ENCODE results near the gene ZDHHC1. TPM values are rescaled to one million over a fixed set of nuclear protein-coding genes. Genes with fewer than 3 reads are reported as not detected.

The ZDHHC1 gene
- total and polyA plus RNA-seq, 2 of the 13 experiments (the other 11 are each of a cell fraction or from before 2014, with no cell fraction given): 0.51 to 1.1 TPM

DNA sequence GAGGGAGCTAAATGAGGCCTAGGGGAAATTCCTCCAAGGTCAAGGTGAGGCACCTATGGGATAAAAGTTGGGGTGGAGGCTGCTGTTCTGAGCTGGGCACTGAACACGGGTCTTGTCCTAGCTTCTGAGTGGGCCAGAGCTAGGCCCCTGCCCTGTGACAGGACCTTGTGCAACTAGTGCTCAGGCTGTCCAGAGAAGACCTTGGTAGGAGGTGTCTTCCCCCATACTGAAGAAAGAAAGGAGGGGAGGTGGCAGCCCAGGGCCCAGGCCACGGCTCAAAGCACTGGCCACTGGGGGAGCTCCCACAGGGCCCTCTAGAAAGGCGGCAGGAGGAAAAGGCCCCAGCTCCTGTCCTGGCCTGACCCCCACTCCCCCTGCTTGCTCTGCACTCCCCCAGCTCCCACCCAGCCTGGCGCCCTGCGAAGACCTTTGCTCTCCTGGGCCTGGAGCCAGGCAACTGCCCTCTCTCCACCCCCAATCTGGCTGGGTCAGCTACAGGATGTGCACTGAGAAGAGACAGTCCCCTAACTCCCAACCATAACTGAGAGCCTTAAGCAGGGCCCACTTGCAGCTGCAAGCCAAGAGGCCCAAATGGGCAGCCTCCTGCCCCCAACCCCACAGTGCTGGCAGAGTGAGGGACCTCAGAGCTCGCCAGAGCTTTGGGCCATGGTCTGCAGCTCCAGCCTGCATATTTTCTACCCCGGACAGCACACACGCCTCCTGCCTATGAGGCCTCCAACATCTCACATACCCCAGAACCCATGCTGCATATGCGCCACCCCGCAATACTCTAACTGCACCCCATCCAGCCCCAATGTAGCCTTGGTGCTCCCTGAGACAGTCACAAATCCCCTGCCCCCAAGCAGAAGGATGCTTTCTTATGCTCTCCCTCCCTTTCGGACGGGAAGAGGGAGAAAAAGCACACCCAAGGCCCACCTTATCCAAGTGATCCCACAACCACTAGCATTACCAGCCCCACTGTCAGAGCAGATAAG is 29.9 kb upstream of the ZDHHC1 start (continued):
- TF ChIP-seq CHD4 (IDR thresholded peaks at IDR 0.05; ENCODE audit: borderline replicate concordance, low read length) (0 out of 2 replicates have a peak, but pooled peaks have one; percentile 74), NBN (conservative IDR thresholded peaks at IDR 0.05) (no peak), NCOA2 (CRISPR knock-in tag; IDR thresholded peaks at IDR 0.05) (peak; percentile 78), ZNF235 (CRISPR knock-in tag; IDR thresholded peaks at IDR 0.05; ENCODE audit: borderline replicate concordance) (peak; percentile 80; the same call in 1 of the 2 replicates), ZNF691 (CRISPR knock-in tag; IDR thresholded peaks at IDR 0.05; ENCODE audit: borderline replicate concordance, low read depth) (0 out of 2 replicates have a peak, but pooled peaks have one; percentile 82), RFXAP (CRISPR knock-in tag; IDR thresholded peaks at IDR 0.05; ENCODE audit: borderline replicate concordance) (no peak), ZNF317 (CRISPR knock-in tag; IDR thresholded peaks at IDR 0.05) (peak; percentile 85), ZNF781 (CRISPR knock-in tag; IDR thresholded peaks at IDR 0.05; ENCODE audit: borderline replicate concordance, not compliant biosample characterization) (peak; percentile 71), NR0B2 (CRISPR knock-in tag; IDR thresholded peaks at IDR 0.05) (peak; percentile 45; the same call in 1 of the 2 replicates), ZNF230 (CRISPR knock-in tag; IDR thresholded peaks at IDR 0.05) (no peak), MED13 (CRISPR knock-in tag; IDR thresholded peaks at IDR 0.05) (peak; percentile 38; the same call in 1 of the 2 replicates), ZBTB7B (CRISPR knock-in tag; IDR thresholded peaks at IDR 0.05) (peak; percentile 93), ZNF790 (CRISPR knock-in tag; IDR thresholded peaks at IDR 0.05; ENCODE audit: borderline replicate concordance) (no peak), PHF8 (CRISPR knock-in tag; IDR thresholded peaks at IDR 0.05) (peak; percentile 28), HNF1A (IDR thresholded peaks at IDR 0.05; ENCODE audit: low read depth) (no peak), HNF1A (CRISPR knock-in tag; IDR thresholded peaks at IDR 0.05; ENCODE audit: borderline replicate concordance) (peak; percentile 60; the same call in 1 of the 2 replicates), ERF (CRISPR knock-in tag; IDR thresholded peaks at IDR 0.05) (0 out of 2 replicates have a peak, but pooled peaks have one; percentile 34), ZBTB8A (CRISPR knock-in tag; IDR thresholded peaks at IDR 0.05; ENCODE audit: borderline replicate concordance, low read depth) (no peak), MATR3 (CRISPR knock-in tag; IDR thresholded peaks at IDR 0.05) (no peak), POGZ (CRISPR knock-in tag; IDR thresholded peaks at IDR 0.05) (peak; percentile 73)
- TF ChIP-seq, protein P1, sequence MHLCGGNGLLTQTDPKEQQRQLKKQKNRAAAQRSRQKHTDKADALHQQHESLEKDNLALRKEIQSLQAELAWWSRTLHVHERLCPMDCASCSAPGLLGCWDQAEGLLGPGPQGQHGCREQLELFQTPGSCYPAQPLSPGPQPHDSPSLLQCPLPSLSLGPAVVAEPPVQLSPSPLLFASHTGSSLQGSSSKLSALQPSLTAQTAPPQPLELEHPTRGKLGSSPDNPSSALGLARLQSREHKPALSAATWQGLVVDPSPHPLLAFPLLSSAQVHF (CRISPR knock-in tag; IDR thresholded peaks at IDR 0.05): no peak
- TF ChIP-seq, protein P2, sequence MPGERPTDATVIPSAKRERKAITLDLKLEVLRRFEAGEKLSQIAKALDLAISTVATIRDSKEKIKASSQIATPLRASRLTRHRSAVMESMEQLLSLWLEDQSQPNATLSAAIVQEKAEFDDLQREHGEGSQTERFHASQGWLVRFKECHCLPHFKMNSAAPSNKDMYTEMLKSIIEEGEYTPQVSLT (CRISPR knock-in tag; IDR thresholded peaks at IDR 0.05; ENCODE audit: borderline replicate concordance, low read depth): no peak

Data from HepG2 (cell line).